Heart left ventricle (tissue), 13 donors: Measurements from ENCODE around the gene ZBTB46.

ENCODE experiments used
- POLR2A ChIP-seq, 2 donors: fragments of 450-650 bp; IDR thresholded peaks; one replicate each; pipeline ENCODE4 v1.6.1; 2017; ENCODE audit warnings: antibody characterized with exemption in 2 of 2, mild to moderate bottlenecking in 2 of 2, moderate library complexity in 2 of 2
- TF ChIP-seq, protein P1 (sequence below), 12 donors: fragments of 200-600 bp; sonication (generic) in 4 of 12; IDR thresholded peaks; one replicate each; pipeline versions ENCODE4 v1.5.0 to v1.8.0; 2018 to 2022; ENCODE audit warnings: antibody characterized with exemption in 12 of 12, mild to moderate bottlenecking in 5 of 12
- donor health status: ischemic (EF 13 %, LVEDD 7.1; RV severe dilation, severe dysfunction).
- donor health status: DM: no; HTN: yes; CAD: no.
- donor health status: DM: no; HTN: no; CAD: no.
- donor health status: ischemic (EF 25% LVEDD 6.9; RV normal size, moderate dysfunction).
- donor health status: ischemic (EF 25% LVEDD 5.7; RV mildly dilated, moderate dysfunction).
- donor health status: ischemic (EF 35%, LVEDD 5.7; RV mildly dilated, moderate dysfunction).
- donor health status: nonischemic (EF 11% LVEDD 7.7; RV severe dilation, severe dysfunction).
- donor health status: DM: yes; HTN: yes; CAD: no.
- donor health status: PGD.
- donor health status: ischemic (EF 29% LVEDD 5.4; RV normal size, mild dysfunction).
- donor health status: nonischemic (EF 23%, LVEDD 6.1; RV moderate dilation, normal function).

DNA sequence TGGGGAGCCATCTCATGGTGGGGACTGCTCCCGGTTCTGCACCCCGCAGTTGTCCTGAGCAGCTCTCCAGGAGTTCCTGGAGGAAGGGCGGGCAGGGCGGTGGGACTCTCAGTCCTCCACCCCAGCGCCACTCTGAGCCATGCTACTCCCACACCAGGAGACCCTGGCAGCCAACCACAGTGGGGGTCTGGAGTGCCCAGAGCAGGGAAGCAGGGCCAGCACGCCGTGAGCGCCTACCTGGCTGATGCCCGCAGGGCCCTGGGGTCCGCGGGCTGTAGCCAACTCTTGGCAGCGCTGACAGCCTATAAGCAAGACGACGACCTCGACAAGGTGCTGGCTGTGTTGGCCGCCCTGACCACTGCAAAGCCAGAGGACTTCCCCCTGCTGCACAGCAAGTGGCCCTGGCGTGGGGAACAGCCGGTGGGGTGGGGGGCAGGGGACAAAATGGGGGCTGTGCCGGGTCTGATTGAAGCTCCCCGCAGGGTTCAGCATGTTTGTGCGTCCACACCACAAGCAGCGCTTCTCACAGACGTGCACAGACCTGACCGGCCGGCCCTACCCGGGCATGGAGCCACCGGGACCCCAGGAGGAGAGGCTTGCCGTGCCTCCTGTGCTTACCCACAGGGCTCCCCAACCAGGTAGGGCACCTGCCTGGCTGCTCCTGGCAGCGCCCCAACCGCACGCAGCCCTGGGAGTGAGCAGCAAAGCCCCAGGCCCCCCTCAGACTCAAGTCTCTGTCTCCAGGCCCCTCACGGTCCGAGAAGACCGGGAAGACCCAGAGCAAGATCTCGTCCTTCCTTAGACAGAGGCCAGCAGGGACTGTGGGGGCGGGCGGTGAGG lies 136.3 kb downstream of the ZBTB46 start:
- TF ChIP-seq, protein P1, sequence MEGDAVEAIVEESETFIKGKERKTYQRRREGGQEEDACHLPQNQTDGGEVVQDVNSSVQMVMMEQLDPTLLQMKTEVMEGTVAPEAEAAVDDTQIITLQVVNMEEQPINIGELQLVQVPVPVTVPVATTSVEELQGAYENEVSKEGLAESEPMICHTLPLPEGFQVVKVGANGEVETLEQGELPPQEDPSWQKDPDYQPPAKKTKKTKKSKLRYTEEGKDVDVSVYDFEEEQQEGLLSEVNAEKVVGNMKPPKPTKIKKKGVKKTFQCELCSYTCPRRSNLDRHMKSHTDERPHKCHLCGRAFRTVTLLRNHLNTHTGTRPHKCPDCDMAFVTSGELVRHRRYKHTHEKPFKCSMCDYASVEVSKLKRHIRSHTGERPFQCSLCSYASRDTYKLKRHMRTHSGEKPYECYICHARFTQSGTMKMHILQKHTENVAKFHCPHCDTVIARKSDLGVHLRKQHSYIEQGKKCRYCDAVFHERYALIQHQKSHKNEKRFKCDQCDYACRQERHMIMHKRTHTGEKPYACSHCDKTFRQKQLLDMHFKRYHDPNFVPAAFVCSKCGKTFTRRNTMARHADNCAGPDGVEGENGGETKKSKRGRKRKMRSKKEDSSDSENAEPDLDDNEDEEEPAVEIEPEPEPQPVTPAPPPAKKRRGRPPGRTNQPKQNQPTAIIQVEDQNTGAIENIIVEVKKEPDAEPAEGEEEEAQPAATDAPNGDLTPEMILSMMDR (IDR thresholded peaks at IDR 0.05), result no peak
- TF ChIP-seq POLR2A (IDR thresholded peaks at IDR 0.05), result no peak
